ELF-1 (cell line): Measurements from ENCODE around the gene PTPRM.
A peak's percentile ranks its signal among the peaks of the same experiment; 100 is the strongest.

Source experiments
- DNase-seq: peaks from one replicate; pipeline ENCODE4 v3.0.0-alpha.2; 2016; ENCODE audit warnings: low read depth, low spot score

The PTPRM gene

GRCh38 chr18:7754725-7755181 is 187.6 kb downstream of the PTPRM start:
- peak; percentile 40 for DNase-seq

- DNase-seq, result no peak
Observed at GRCh38 chr18:7755753-7756475, 188.8 kb downstream of the PTPRM start.

DNA sequence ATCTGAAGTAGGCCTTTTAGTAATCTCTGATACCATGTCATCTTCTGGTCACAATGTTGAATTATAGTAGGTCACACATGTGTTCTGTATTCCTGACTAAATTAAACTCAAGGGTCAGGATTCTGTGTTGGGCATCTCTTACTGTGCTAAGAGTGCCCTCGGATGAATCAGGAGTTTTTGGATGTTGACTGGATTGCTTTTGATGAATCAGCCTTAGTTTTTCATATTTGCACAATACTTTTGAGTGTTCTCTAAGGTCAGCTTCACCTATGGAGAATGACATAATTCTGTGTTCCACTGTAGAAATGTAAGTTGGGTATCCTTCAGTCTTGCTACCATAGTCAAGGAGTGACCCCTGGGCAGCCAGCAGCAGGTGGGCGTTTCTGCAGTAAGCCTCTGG is 190.1 kb downstream of the PTPRM start:
- no peak for DNase-seq

DNA sequence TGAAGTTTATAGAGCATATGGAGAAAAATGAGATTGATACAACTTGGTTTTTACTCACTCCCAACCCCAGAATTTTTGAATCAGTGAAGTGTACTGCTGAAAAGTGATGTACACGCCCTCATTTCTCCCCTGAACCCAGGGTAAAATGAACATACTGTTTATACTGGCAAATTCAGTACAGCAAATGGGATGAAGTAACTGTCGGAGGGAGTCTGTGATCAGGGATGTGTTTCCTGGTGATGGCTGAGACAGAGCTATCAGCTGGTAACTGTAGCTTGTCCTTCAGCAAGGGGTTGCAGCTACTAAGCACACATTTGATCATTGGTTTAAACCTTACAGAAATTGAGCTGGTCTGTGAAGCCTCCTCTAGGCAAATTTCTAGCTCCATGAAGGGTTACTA is 191.6 kb downstream of the PTPRM start:
- DNase-seq, result no peak

- DNase-seq, result no peak
Observed at GRCh38 chr18:7760967-7761948, 194.1 kb downstream of the PTPRM start.

GRCh38 chr18:7764405-7764804 is 197.3 kb downstream of the PTPRM start:
- no peak for DNase-seq

DNA sequence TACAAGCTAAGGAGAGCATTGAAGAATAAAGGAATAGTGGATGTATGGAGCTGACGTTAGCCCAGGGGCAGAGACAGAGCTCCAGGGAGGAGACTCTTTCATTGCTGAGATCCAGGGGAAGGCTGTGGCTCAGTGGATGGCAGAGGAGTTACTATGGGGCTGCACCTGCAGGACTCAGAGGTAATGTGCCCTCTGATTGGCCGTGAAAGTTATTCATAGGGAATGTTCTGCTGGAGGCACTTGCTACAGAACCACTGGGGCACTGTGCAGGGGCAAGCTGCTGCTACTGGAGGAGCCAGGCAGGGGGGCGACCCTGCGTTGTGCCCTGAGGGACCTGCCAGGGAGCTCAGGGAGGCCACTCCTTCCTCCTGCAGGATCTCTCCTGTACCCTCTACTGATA is 199.2 kb downstream of the PTPRM start:
- DNase-seq, result peak; percentile 56

- no peak for DNase-seq
Observed at GRCh38 chr18:7766817-7767216, 199.7 kb downstream of the PTPRM start.

DNA sequence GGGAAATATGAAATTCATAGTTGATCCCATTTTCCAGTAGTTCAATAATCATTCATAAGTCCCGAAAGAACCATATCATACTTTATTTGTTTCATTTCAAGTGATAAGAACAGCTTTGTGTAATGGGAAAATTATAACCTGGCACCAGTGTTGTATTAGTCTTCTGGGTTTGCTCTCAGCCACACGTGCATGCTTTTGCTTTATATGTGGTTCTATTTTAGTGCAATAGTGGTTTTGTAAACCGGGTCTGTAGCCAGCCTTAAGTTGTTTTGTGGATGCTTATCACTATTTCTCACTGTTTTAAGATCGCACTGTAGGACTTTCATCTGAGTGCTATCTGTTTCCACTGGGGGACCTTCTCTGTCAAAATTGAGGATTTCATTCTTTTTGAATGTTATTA is 203.8 kb downstream of the PTPRM start:
- DNase-seq, result no peak

DNA sequence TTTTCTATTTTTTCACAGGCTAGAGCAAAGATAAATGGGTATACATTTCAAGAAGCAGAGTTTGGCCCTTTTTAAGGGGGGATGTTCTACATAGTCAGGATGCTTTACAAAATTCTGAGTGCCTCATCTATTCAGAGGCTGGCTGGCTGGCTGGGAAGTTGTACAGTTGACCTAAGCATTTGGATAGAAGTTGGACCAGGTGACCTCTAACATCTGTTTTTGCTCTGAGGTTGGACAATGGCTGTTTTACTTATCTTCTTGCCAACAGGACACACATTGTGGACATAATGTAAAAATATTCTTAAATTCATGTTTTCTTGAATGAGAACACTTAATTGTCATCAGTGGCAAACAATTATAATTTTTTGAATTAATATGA is 205.4 kb downstream of the PTPRM start:
- no peak for DNase-seq

DNA sequence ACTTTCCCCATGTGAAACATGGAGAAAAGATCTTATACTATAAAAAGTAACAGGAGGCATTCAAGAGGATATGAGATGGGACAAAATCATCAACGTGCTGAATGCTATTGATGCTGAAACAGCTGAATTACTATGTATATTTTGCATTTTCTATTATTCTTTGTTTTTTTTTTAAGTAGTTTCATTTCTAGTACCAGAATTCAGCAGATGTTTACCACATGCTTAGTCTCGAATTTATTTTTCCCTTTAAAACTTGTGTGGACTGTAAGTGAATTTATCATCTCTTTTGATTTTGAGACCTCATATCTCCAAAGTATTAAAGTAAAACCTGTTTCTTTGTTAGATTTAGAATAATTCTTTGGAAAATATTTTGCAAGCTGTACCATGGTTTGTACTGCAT is 205.8 kb downstream of the PTPRM start:
- DNase-seq, result no peak

DNA sequence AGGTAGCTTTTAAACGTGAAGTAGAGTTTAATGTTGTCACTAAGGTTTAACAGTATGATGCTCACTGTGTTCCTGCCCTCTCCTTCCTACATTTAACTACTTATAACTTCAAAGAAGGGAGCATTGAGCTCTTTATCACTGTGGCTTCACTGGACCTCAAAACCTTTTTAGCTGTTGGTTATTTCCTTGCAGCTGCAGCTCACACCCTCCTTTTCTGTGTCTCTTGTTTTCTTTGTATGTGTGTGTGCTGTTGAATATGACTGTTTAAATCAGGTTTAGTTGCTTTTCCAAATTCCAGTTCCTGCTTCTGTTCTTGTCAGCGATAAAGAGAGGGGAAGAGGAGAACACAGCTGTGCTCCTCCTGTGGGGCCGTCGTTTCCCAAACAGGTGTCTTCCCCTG is 208.0 kb downstream of the PTPRM start:
- no peak for DNase-seq

- no peak for DNase-seq
Observed at GRCh38 chr18:7775843-7776242, 208.7 kb downstream of the PTPRM start.

- DNase-seq, result no peak
Observed at GRCh38 chr18:7778181-7778580, 211.1 kb downstream of the PTPRM start.

GRCh38 chr18:7779211-7779610 is 212.1 kb downstream of the PTPRM start:
- no peak for DNase-seq

DNA sequence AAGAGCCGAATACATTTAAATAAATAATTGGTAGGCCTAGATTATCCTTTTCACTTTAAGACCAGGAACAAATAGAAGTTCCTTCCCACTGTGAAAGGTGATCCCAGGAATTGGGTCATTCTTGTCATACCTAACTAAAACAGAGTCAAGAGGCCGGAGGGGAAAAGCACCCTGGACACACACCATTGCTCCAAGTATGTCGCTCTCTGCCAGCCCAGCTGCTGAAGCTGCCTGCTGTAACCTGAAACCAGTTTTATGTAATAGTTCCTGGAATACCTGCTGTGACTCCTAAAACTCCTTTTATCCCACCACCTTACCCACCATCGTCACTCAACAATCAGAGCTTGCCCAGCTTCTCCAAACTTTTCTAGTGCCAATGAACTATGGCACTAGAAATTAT is 217.1 kb downstream of the PTPRM start:
- peak; percentile 57 for DNase-seq

GRCh38 chr18:7786569-7786968 is 219.5 kb downstream of the PTPRM start:
- no peak for DNase-seq

DNA sequence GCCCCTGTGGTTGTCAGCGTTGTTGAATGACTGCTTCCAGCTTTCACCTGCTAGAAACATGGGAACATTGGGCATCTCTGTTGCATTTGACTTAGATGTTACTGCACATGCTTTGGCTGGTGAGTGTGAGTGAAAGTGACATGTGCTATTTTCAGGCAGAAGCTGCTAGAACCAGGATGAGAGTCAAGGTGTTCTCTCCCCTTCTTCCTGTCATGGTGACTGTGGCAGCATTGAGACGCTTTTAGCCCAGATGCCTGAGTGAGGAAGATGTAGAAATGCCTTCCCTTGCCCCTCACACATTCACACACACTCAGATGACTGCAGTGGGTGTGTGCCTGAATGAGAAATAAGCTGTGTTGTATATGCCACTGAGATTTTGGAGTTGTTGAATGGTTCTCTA is 220.2 kb downstream of the PTPRM start:
- DNase-seq, result no peak

DNA sequence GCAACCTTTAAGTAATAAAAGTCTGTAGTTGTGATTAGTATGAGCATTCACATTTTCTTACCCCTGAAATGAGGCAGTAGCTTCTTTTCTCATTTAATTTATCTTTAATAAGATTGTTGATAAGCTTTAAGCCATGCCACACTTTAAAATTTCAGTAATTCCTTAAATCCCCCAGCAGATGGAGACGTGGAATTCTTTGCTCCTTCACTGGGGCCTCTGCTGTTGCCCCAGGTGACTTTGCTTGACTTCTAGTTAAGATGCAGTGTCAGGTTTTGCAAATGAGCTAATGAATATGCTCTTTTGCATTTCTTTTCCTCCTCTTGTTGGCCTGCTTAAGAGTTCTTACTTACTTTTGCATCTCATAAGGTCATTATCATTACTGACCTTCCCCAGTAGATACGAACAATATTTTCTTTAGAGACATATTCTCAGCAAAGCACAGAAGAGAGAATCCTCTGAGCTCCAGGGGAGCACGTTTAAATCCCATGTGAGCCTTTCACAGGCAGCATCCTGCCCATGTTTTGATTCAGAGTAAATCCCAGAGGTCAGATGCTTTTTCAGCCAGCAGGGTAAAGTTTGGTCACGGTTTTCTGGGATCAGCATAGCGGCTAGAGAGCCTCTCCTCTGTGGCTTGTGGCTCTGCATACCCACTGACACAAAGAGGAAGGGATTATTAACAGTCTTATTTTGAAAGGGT is 222.9 kb downstream of the PTPRM start:
- peak; percentile 64 for DNase-seq

GRCh38 chr18:7793100-7793499 is 226.0 kb downstream of the PTPRM start:
- DNase-seq, result no peak

DNA sequence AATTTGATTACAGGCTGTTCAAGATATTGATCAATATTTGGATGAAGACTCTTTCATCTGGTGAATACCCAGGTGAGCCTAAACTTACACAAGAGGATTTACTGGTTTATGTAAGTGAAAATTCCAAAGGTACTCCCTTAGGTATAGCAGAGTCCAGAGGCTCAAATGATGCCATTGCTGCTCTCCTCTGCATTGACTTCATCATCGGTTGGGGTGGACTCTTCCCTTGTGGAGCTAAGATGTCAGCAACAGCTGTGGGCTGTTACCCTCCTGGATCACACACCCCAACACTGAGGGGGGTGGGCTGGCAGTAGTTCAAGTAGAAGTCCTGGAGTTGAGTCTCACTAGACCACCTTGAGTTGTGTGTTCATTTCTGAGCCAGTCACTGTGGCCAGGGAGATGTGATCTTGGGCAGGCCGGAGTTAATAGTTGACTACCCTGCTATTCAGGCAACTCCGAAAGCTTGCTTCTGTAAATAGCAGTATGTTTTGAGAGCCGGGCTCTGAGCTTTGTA is 236.9 kb downstream of the PTPRM start:
- DNase-seq, result no peak

DNA sequence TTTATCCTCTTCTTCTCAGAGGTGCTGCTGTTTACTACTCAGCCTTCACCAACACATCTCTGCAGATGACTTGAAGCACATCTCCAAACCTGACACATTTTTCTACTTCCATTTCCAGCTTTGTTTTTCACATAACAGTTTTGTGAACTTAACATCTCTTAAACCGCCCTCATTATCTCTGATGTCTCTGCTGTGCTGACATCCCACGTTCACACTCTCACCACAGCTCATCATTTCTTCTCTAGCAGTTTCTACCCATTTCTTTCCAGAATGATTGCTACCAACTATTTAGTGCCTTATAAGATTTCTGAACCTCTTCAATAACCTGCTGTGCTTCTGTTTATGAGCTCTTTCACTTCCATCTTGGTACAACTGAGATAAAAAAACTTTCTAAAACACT is 238.0 kb downstream of the PTPRM start:
- no peak for DNase-seq
